WI38 (cell line): ENCODE data around the gene COMTD1.

Experiments used
- H3K4me3 ChIP-seq: 2 replicates; pipeline ENCODE4 v1.5.1; 2011; ENCODE audit warnings: low read depth, mild to moderate bottlenecking, control low read depth, low read length
- TF ChIP-seq, protein P1 (sequence below): IDR thresholded peaks from 2 replicates; pipeline ENCODE4 v1.5.1; 2012; ENCODE audit warnings: low read depth, mild to moderate bottlenecking, control low read depth, low read length

COMTD1 gene

GRCh38 chr10:75212343-75212742 lies 23.4 kb downstream of the COMTD1 start:
- peak overlapping the region; percentile 92 for H3K4me3 ChIP-seq

GRCh38 chr10:75211007-75211691 lies 24.6 kb downstream of the COMTD1 start:
- TF ChIP-seq, protein P1, sequence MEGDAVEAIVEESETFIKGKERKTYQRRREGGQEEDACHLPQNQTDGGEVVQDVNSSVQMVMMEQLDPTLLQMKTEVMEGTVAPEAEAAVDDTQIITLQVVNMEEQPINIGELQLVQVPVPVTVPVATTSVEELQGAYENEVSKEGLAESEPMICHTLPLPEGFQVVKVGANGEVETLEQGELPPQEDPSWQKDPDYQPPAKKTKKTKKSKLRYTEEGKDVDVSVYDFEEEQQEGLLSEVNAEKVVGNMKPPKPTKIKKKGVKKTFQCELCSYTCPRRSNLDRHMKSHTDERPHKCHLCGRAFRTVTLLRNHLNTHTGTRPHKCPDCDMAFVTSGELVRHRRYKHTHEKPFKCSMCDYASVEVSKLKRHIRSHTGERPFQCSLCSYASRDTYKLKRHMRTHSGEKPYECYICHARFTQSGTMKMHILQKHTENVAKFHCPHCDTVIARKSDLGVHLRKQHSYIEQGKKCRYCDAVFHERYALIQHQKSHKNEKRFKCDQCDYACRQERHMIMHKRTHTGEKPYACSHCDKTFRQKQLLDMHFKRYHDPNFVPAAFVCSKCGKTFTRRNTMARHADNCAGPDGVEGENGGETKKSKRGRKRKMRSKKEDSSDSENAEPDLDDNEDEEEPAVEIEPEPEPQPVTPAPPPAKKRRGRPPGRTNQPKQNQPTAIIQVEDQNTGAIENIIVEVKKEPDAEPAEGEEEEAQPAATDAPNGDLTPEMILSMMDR, result no peak
- H3K4me3 ChIP-seq, result peak overlapping the region; percentile 92

More at GRCh38 chr10:75212343-75212742, 23.4 kb downstream of the COMTD1 start:
- TF ChIP-seq, protein P1, result no peak

GRCh38 chr10:75210282-75211006 lies 25.3 kb downstream of the COMTD1 start, which contains the start of gene VDAC2:
Gene VDAC2 (plus strand): TSS chr10:75210796. CDS start chr10:75211159, 363 bp downstream.
- H3K4me3 ChIP-seq, result peak within 1 kb of the TSS; percentile 92

GRCh38 chr10:75209921-75210281 lies 25.9 kb downstream of the COMTD1 start:
- TF ChIP-seq, protein P1, result no peak
- peak overlapping the region; percentile 92 for H3K4me3 ChIP-seq

More at GRCh38 chr10:75210282-75211006, 25.3 kb downstream of the COMTD1 start, which contains the start of gene VDAC2:
- TF ChIP-seq, protein P1, result no peak

DNA sequence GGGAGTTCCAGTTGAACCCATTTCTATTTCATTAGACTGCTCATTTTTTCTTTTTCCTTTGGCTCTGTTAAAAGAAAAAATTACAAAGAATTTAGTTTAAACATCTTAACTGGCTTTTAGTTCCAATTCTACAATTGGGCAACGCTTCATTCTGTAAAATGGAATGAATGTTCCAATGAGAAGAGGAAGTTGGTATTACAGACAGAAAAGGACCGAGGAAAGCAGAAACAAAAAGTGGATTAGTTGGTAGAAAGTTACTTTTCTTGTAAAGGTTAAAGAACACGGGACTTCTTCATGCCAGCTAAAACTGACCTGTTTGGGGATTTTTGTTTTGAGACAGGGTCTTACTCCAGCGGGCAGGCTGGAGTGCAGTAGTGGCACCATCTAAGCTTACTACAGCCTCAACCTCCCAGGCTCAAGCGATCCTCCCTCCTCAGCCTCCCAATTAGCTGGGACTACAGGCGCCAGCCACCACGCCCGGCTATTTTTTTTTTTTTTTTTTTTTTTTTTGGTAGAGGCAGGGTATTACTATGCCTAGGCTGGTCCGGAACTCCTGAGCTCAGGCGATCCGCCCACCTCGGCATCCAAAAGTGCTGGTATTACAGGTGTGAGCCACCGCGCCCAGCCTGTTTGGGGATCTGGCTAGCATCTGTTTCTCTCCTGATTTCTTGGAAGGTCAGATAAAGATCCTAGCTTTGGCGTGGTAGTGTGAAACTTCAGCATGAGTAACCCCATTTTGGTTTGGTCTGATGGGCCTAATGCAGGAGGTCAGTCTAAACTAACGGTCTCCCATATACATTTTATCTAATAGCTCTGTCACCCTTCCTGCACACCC lies 26.5 kb downstream of the COMTD1 start:
- TF ChIP-seq, protein P1, result no peak
- peak overlapping the region; percentile 92 for H3K4me3 ChIP-seq

DNA sequence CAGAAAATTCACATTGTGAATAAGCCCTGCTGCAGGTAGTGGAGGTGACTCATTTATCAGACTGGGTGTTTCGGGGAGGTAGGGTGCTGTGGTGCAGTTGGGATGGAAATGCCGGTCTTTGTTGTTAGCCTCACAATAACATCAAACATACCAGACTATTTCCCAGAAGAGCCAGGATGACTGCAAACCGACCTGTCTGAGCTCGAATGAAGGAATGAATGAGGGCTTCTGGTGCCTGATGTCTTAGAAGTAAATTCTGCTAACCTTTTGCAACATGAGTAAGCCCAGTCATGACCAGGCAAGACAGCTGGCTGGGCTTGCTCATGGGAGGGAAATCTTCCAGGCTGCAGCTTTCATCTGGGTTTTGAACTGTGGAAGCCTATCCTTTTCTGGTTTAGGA lies 27.6 kb downstream of the COMTD1 start:
- TF ChIP-seq, protein P1, result no peak
- H3K4me3 ChIP-seq, result no peak overlapping the region
